NCI-H2107 treated with DMSO at 0.1 percent for 48 hours (cell line): Measurements from ENCODE around the gene GCC2.
"Not testable (repeated sequence)": the region's sequence is repeated elsewhere in the genome, so short reads cannot be mapped to it uniquely, and the experiment has no call there.

Source experiments
- DNase-seq: peaks from one replicate; lab custom pipeline; 2025; ENCODE audit not compliant: unreplicated experiment; lab: John Stamatoyannopoulos, UW

The GCC2 gene

DNA sequence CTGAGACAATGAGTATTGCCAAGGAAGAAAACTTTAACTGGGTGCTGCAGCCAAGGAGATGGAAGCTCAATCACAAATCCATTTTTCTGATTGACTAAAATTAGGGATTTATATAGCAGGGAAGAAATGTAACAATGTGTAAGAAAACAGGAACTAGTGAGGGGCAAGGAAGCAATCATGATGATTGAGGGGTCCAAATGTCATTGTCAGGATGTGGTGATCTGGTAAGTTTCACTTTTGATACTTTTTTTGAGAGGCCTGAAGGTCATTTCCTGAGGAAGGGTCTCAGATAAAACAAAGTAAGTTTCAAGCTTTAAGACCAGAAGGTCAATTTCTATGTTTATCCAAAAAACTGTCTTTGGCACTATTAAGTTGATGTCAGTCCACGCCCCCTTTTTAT lies 12.0 kb upstream of the GCC2 start:
- no peak for DNase-seq

DNA sequence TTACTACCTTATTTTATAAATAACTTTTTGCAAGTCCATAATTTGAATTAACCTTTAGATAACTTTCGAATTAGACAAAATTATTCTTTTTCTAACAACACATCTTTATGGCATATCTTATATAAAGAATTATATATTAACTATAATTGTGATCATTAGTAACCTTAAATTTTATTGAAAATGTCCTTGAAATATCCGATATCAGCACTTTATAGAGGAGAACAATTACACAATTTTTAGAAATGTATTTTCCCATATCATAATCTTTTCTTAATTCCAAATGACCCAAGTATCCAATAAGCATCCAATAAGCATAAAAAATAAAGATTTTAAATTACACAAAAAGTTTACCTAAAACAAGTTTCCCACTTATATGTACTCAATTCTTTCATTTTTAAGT lies 7.3 kb upstream of the GCC2 start:
- no peak for DNase-seq

DNA sequence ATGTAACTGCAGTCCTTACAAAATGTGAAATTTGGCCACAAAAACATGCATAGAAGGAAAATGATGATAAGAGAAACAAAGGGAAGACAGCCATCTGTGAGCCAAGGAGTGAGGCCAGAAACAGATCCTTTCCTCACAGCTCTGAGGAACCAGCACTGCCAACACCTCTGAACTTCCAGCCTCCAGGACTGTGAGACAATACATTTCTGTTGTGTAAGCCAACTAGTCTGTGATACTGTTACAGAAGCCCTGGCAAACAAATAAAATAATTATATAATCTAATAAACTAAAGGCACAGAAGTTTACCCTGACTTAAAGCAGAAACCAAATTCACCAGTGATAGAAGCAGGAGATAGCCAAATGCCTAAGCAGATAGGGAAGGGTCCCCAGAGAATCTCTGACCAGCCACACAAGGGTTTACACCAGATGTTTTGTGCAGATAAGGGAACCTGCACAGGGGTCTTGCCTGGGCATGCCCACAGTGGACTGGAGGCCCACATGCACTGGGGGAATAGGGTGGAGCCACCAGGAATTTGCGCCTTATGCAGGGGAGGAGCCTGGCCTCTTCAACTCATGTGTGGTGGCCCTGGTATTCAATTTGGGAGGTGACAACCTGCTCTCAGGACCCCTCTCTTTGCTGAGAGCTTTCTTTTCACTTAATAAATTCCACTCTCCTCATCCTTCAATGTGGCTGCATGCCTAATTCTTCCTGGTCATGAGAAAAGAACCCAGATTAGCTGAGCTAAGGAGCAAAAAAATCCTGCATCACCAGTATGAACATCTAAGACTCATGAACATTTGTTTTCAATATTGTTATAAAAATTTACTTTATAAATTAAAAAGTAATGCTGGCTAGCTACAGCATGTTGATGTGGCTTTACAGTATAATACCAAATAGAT lies 3.8 kb upstream of the GCC2 start:
- DNase-seq = no peak

DNA sequence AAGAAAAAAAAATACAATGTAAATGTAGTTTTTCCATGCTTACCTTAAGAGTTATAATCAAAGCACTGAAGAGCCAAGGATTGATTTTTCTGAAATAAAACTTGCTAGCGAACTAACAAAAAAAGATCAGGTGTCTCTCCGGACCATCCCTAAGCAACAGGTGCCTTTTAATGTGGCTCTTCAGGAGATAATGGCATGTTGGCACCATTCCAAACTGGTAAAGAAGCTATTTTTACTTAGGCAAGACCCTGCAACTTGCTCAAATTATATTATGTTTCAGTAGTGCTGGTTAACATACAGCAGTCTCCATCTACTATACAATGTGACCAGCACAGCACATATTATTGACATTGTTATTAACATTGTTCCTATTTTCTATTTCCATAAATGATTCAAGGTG lies 2.3 kb upstream of the GCC2 start:
- no peak for DNase-seq

DNA sequence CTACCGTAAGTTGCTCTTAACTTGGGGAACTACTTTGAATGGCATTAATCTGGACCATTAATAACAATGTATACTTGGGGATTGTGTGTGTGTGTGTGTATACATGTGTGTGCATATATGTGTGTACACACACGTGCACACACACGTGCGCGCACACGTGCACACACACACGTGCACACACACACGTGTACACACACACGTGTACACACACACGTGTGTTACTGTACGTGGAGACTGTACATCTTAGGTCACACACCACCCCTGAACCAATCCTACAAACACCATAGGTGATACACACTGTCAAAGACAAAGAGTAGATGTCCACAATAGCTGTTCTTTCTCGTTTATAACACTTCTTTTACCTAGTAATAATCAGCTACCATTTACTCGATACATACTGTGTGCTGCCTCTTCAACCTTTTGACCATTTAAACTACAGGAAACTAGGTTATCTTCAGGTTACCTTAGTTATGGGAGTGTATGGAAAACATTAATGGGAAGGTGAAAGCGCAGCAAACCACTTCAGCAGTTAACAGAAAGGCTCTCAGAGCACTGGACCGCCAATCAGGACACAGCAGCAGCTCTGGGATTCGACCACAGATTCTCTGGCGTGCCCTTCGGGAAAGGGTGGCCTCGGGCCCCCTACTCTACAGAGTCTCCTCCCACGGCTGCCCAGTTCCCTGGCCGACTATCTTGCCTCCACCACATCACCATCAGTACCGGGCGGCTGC lies 894 bp upstream of the GCC2 start:
- no peak for DNase-seq

DNA sequence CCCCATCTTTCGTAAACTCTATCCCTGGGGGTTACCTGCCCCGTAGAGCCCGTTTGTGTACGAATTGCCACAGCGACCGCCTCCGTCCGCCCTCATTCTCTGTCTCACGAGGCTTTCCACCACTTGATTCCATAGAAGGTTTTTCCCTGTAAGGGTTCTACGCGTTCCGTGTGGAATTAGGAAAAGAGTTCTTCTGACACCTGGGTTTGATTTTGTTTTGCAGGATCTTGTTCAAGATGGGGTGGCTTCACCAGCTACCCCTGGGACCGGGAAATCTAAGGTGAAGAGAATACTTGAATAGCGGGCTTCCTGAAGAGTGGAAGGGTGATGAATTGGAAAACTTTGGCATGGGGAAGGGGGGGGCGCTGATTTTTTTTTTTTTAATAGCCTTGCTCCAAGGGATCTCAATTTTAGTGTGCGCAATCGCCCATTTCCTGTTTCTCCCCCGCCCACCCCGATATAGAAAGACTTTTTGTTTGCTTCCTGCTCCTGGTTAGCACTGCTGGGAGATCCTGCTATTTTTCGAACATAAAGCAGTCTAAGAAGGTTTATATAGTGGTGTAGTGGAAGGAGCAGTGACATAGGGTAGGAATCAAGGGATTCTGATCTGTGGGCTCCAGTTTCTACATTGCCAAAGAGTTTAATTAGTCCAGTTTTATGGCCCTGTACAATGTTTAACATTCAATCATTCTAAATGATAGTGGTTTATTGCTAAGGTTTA lies 564 bp downstream of the GCC2 start:
- DNase-seq = peak; percentile 48

DNA sequence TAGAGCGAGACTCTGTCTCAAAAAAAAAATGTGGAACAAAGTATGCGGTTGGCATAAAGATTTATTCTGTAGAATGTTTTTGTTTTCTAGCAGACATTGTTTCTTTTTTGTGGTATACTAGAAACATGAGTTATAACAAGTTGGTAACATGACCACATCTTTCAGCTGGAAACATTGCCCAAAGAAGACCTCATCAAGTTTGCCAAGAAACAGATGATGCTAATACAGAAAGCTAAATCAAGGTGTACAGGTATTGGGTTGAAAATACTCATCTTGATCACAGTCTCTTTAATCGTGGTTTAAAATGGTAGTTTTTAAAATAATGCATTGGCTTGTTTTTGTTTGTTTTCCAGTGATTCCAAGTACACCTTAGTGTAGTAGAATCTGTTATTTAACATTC lies 1.9 kb downstream of the GCC2 start:
- no peak for DNase-seq

DNA sequence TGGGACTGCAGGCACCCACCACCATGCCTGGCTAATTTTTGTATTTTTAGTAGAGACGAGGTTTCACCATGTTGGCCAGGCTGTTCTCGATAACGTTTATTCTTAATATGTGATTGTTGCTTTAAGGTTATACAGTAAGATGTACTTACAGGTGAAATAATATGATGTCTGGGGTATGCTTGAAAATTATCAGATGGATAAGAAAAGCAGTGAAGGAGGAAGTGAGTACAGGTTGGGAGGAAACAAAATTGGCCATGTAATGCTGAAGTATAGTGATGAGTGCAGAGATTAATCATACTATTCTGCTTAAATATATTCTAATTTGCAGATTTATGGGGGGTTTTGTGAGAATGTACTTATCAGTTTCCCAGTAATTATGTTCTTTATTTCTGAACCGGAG lies 3.0 kb downstream of the GCC2 start:
- no peak for DNase-seq

DNA sequence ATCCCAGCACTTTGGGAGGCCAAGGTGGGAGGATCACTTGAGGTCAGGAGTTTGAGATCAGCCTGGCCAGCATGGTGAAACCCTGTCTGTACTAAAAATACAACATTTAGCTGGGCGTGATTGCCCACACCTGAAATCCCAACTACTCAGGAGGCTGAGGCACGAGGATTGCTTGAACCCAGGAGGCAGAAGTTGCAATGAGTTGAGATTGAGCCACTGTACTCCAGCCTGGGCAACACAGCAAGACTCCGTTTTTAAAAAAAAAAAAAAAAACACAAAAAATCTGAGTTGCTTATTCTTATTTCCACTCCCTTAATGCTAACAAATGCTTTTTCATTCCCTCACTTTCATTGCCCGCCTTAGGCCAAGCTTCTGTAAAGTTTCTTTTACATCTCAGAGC lies 4.5 kb downstream of the GCC2 start:
- DNase-seq = not testable (repeated sequence)

DNA sequence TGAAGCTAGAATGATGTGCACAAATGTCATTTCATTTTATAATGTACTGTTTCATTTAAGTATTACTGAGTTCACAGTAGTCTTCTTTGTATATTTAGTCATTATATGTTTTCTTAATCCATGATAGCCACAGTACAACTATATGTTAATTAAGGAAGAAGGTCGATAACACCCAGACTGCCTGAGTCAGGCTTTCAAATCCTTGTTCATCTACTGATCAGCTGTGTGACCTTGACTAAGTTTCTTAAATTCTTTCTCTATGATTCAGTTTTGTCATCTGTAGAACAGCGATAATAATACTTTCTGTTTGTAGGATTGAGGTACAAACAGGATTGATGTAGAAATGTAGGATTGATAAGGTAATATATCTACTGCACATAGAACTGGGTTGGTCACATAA lies 5.4 kb downstream of the GCC2 start:
- no peak for DNase-seq

DNA sequence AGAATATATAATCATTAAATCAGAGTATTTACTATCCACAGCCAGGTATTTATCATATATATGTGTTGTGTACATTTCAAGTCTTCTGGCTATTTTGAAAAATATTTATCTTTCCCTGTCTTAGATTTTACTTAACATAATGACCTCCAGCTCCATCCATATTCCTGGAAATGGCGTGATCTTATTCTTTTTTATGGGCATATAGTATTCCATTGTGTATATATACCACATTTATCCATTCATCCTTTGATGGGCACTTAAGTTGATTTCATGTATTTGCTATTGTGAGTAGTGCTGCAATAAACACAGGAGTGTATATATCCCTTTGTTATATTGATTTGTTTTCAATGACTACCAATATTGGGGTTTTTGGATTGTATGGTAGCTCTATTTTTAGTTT lies 6.6 kb downstream of the GCC2 start:
- no peak for DNase-seq

DNA sequence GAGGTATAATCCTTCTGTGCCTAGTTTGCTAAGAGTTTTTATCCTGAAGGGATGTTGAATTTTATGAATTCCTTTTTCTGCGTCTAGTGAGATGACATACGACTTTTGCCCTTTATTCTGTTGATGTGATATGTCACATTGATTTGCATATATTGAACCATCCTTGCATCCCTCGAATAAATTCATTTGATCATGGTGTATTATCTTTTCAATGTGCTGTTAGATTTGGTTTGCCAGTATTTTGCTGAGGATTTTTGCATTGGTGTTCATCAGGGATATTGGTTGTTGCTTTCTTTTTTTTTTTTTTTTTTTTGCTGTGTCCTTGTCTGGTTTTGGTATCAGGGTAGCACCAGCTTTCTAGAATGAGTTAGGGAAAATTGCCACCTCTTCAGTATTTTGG lies 9.1 kb downstream of the GCC2 start:
- DNase-seq = no peak

DNA sequence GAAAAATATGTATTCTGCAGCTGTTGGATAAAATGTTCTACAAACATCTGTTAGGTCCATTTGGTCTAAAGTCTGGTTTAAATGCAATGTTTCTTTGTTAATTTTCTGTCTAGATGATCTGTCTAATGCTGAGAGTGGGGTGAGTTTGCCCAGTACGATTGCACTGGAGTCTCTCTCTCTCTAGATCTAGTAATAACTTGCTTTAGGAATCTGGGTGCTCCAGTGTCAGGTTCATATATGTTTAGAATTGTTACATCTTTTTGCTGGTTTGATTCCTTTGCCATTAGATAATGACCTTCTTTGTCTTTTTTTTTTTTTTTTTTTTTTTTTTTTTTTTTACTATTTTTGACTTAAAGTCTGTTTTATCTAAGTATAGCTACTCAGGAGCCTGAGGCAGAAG lies 10.4 kb downstream of the GCC2 start:
- DNase-seq = no peak

DNA sequence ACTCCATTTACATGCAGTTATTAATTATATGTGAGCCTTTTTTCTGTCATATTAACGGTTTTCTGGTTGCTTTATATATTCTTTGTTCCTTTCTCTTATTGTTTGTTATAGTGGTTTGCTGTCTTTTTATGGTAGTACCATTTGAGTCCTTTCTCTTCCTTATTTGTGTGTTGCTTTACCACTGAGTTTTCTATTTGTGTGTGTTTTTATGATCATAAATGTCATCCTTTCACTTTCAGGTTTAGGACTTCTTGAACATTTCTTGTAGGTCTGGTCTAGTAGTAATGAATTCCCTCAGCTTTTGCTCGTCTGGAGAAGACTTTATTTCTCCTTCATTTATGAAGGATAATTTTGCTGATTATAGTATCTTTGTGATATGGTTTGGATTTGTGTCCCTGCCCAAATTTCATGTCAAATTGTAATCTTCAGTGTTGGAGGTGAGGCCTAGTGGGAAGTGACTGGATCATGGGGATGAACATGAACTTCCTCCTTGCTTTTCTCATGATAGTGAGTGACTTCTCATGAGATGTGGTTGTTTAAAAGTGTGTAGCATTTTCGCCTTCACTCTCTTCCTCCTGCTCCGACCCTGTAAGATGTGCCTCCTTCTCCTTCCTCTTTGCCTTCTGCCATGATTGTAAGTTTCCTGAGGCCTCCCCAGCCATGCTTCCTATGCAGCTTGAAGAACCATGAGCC lies 11.5 kb downstream of the GCC2 start:
- DNase-seq = no peak

DNA sequence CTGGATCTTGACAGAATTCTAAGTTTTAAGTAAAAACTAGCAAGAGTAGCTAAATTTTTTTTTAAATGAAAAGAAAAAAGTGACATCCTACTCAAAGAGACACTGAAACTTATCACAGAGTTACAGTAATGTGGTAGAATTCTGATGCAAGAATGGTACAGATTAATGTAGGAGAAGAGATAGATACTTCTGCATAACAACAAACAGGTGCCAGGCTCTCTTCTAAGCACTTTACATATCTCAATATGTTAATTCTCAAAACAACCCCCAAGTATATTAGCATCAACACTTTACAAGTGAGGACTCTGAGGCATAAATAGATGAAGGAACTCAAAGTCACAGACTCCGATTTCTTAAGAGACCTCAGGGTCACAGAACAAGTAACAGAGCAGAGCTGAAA lies 28.1 kb downstream of the GCC2 start:
- no peak for DNase-seq

DNA sequence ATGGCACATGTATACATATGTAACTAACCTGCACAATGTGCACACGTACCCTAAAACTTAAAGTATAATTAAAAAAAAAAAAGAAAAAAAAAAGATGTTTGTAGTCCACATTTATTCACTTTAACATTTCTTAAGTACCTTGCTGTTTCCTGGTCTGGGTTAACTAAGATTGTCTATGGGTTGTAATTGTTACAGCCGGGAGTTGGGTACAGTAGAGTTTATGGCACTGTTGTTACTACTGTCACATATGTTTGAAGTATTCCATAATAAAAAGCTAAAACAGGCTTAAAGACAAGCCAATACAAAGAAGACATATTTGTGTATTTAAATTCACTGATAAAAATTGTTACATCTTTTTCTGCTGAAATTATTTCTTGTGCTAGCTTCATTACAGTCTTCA lies 36.2 kb downstream of the GCC2 start:
- no peak for DNase-seq

DNA sequence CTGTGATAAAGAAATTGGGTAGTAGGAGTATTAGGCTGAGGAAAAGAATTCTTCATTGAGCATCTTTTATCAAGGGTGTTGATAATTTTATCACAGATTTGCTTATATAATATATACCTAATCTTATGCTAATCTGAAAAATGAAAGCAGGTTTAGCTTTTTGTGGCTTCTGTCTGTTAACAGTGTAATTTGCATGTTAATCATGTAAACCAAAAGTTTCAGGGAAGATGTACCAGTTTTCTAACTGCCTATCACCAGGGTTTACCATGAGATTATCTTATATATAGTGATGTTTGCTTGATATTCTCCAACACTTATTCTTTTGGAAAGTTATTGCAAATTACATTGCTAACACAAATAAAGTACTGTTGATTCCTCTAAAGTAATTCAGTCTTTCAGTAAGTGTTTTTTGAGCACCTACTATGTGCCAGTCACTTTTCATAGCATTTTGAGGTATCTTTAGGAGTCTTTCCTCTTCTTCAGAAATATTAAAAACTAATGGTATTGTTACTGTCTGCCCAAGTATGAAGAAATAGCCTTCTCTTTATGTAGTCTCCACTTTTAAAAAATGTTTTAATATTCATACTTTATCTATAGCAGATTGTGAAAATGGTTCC lies 41.6 kb downstream of the GCC2 start:
- no peak for DNase-seq

DNA sequence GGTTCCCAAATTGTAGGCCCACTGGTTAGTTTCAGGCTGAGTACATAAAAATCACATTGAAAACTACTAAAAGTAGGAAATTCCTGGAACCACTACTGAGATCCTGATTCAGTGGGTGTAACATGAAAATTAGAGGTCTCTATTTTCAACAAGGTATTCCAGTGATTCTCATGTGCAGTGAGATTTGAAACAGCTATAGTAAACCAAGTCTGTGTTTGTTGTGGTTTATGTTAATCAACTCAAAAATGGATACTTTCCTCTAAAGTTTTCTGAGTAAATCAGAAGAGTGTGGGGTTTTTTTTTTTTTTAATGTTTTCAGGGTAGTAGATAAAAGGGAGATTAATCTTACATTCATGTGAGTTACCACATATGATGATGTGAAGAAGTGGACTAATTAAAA lies 42.8 kb downstream of the GCC2 start:
- no peak for DNase-seq

DNA sequence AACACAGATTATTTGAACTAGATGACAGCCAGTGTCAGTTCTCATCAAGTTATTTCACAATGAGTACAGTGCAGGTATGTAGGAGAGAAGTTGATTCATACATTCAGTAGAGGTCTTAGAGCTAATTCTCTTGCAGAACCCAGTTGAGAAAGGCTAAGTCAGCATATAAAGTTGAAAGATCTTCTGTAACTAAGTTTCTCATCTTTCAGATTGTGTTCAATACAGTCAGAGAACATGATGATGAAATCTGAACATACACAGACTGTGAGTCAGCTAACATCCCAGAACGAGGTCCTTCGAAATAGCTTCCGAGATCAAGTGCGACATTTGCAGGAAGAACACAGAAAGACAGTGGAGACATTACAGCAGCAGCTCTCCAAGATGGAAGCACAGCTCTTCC lies 43.4 kb downstream of the GCC2 start:
- no peak for DNase-seq

DNA sequence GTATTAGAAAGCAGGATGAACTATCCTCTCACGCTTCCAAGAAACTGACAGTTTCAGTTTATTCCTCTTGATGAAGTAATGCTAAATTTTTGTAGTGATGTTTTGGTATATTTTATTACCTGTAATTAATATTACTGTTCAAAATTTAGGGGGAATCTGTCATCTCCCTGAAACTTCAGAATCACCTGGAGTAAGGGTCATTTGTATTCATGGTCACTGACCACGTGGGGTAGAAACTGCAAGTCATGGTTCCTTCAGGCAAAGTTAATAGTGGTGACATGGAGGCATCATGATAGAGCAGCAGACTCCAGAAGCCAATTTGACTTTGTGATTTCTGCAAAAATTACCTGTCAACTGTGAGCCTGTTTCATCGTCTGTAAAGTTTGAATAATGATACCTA lies 47.2 kb downstream of the GCC2 start:
- DNase-seq = not testable (repeated sequence)

DNA sequence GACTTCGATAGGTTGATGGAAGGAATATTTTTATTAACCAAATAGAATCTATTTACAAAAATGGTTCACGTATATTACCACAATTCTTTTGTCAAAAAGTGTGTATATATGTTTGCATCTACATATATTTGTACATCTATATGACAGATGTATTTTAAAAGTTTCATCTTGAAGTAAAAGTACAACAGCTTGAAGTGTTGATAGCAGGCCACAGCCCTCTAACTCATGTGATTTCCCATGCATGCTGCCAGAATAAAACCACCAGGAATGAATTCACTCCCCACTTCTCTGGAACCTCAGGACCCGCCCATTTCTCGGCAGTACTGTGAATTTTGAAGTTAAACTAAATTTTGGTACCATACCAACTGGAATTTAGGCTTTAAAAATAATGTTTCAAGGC lies 58.6 kb downstream of the GCC2 start:
- not testable (repeated sequence) for DNase-seq
